Eye (tissue), 1 donor: ENCODE results near the gene RHOT2.

Experiments
- DNase-seq: peaks from one replicate; pipeline ENCODE4 v3.0.0-alpha.2; 2015

Gene RHOT2

DNA sequence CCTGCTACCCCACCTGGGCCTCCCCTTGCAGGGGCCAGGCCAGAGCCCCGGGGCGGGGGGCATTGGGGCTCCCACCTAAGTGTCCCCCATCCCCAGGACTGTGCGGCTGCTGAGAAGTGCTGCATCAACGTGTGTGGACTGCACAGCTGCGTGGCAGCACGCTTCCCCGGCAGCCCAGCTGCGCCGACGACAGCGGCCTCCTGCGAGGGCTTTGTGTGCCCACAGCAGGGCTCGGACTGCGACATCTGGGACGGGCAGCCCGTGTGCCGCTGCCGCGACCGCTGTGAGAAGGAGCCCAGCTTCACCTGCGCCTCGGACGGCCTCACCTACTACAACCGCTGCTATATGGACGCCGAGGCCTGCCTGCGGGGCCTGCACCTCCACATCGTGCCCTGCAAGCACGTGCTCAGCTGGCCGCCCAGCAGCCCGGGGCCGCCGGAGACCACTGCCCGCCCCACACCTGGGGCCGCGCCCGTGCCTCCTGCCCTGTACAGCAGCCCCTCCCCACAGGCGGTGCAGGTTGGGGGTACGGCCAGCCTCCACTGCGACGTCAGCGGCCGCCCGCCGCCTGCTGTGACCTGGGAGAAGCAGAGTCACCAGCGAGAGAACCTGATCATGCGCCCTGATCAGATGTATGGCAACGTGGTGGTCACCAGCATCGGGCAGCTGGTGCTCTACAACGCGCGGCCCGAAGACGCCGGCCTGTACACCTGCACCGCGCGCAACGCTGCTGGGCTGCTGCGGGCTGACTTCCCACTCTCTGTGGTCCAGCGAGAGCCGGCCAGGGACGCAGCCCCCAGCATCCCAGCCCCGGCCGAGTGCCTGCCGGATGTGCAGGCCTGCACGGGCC, 35.2 kb upstream of the RHOT2 start:
- no peak for DNase-seq

DNA sequence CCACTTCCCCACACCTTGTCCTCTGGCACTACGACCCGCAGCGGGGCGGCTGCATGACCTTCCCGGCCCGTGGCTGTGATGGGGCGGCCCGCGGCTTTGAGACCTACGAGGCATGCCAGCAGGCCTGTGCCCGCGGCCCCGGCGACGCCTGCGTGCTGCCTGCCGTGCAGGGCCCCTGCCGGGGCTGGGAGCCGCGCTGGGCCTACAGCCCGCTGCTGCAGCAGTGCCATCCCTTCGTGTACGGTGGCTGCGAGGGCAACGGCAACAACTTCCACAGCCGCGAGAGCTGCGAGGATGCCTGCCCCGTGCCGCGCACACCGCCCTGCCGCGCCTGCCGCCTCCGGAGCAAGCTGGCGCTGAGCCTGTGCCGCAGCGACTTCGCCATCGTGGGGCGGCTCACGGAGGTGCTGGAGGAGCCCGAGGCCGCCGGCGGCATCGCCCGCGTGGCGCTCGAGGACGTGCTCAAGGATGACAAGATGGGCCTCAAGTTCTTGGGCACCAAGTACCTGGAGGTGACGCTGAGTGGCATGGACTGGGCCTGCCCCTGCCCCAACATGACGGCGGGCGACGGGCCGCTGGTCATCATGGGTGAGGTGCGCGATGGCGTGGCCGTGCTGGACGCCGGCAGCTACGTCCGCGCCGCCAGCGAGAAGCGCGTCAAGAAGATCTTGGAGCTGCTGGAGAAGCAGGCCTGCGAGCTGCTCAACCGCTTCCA, 34.4 kb upstream of the RHOT2 start:
- no peak for DNase-seq

DNA sequence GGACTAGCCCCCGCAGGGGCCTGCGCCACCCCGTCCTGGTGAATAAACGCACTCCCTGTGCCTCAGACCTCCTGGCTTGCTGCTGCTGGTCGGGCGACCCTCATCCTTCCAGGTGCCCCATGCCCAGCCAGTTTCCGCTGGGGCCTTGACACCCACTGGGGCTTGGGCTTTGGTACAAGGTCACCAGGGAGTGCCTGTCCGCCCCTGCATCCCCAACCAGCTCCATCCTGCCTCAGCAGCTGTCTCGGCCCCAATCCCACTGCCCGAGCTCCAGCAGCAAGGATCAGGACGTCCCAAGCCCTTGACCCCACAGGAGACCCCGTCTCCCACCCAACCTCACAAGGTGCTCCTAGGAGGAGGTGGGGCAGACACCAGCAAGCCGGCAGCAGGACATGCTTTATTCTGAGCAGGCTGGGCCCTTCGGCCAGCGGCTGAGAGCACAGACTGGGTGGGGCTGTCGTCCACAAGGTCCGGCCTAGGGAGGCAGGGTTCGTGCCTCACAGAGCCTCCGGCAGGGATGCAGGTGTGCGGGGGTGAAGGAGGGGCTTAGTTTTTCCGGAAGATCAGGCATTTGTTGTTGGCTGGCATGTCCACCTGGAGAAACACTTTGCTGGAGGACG, 33.8 kb upstream of the RHOT2 start:
- DNase-seq, result no peak

DNA sequence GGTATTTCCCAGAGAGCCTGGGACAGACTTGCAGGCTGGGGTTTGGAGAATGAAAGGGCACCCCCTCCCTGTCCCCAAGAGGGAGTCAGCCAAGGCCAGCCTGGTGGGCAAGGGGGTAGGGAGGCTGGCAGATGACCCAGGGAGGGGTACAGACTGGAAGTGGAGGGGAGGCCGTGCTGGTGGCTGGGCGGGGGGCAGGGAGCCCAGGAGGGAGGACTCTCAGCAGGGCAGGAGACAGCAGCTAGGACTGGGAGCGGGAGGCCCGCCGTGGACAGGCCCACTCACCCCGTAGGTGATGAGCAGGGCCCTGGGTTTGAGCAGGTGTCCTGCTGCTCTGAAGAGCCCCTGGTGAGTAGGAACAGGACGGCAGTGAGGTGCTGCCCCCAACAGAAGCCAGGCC, 32.9 kb upstream of the RHOT2 start:
- DNase-seq, result no peak

DNA sequence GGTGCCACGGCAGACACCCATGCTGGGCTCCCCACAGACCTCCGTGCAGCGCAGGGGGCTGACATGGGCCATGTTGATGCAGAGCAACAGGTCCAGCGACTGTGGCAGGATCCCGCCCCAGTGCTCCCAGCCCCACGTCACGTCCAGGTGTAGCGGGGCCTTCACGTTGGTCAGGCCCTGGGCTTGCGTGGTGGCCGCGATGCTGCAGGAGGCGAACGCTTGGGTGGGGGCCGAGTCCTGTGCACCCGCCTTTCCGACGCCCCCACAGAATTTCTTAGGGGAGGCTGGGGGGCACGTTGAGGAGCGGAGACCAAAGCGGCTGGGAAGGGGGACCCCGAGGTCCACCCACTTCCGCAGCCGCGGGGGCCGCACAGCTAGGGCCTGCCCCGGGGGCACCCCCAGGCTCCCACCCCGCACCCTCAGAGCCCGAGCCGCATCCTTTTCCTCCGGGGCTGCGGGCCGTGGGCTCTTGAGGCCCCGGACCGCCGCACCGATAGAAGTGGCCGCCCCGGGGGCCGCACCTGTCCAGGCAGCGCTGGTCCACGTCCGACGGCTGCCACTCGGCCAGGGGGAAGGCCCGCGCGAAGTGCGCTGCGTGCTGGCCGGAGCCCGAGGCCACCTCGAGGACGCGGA, 32.2 kb upstream of the RHOT2 start:
- DNase-seq, result no peak

DNA sequence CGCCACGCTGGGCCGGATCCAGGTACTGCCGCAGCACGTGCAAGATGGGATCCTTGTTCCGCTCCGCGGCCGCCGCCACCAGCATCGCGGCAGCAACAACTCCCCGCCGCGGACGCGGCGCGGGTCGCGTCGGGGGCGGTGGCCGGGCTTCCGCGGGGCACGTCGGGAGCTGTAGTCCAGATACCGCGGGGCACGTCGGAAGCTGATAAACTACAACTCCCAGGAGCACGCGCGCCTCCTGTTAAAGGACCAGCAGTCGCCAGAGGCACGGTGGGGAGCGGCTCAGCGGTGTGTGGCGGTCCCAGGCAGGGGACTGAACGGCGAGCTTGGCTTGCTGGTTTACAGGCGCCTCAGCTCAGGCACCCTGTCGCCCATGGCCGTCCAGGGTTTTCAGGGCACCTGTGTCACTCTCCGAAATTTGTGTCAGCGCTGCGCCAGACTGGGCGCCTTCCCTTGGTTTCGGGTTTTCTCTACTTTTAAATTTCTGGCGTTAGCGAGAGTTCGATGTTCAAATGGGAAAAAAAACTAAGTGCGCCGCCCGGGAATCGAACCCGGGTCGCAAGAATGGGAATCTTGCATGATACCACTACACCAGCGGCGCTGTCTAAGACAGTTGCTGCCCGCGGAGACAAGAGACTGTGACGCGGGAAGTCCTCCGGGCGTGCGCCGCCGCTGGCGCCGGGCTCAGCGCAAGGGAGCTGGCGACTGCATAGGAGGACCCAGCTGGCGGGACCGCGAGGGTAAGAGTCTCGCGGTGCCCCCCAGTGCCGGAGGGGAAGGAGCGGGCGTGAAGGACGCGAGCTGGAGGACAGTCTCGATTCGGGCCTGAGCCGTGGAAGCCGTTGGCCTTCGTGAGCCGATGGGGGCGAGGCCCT, 31.5 kb upstream of the RHOT2 start, which contains the start of gene METTL26:
Gene METTL26, minus strand, starts transcription at position 100 of the 875 bp plus-strand sequence. Its CDS starts 15 bp downstream, at position 85.
- DNase-seq, result peak; percentile 98

DNA sequence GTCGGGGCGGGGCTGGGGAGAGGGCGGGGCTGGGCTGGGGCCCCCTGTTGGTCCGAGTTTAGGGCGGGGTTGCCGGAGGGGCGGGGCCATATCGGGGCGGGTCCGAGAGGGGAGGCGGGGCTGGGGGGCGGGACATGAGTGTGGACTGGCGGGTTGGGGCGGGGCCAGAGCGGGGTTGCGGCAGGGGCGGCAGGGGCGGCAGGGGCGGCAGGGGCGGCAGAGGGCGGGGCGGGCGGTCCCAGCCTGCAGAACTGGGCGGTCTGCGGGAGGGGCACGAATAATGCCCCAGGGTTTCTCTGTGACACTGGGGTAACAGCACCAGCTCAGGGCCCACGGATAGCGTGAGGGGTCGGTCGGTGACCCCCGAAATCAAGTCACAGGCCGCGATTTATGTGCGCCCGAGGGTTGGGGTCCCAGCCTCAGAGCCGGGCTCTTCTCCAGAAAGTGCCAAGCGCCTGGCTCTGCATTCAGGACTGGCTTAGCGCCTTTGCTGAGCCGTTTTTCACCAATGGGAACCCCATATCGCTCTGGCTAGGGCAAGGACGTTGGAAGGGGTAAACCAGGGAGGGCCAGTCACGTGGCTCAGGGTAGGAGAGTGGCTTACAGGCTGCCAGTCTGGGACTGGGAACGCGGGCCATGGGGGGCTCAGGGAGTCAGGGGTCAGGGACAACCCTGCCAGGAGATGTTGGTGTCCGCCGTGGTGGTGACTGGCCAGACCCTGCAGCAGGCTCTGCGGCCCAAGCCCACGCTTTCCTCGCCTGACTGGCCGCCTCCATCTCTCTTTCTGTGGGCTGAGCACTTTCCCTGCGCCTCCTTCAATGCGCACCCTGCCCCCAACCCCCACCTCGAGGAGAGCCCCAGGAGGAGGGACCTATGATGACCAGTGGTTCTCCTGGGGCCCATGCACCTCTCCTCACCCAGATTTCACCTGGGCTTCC, 30.6 kb upstream of the RHOT2 start:
- DNase-seq, result peak; percentile 77

DNA sequence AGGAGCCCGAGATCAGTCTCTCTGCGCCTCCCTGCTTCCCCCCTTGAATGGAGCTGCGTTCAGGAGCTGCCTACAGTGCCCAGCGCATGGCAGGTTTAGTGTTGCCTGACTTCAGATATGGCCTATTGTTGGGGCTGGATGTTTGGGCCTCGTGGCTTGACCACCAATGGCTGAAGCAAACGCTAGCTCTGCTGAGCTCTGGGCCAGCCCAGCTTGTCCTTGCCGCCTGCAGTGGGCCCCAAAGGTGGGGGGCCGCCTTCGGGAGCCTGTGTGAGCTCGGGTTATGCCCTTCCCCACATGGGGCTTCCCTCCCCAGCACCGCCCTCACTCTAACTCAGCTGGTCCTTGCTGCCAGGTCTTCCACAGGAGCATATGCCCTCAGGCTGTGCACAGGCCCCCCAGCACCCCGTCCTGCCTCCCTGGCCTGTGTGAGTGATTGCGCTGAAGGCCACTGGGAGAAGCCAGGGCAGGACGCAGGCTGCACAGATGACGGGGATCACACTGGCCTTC, 29.8 kb upstream of the RHOT2 start:
- DNase-seq, result no peak

DNA sequence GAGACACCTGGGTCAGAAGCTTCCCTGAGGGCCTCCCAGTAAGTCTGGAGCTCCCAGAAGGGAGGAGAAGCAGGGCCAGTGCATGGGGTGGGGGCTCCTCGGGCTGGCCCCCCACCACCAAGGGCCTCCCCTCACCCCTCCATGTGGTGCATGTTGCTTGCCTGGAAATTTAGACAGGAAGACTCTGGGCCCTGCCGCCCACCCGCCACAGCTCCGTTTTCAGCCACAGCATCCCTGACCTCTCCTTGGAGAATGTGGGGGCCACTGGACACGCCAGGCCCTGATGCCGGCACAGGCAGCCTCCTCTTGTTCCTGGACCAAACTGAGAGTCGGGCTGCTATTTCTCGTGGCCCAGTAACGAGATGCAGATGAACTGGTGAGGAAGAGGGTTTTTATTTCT, 29.1 kb upstream of the RHOT2 start:
- DNase-seq, result no peak

DNA sequence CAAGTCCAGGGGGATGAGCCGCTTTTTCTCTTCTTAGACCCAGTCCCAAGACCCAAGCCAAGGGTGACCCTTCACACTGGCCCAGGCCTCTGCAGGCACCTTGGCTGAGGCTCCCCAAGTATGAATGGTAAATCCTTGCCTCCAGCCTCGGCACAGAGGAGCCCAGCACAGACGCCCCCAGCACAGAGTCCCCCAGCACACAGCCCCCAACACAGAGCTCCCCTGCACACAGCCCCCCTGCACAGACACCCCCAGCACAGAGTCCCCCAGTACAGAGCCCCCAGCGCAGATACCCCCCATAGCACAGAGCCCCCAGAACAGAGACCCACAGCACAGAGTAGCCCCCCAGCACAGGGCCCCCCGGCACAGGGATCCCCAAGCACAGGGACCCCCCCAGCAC, 27.3 kb upstream of the RHOT2 start:
- no peak for DNase-seq

DNA sequence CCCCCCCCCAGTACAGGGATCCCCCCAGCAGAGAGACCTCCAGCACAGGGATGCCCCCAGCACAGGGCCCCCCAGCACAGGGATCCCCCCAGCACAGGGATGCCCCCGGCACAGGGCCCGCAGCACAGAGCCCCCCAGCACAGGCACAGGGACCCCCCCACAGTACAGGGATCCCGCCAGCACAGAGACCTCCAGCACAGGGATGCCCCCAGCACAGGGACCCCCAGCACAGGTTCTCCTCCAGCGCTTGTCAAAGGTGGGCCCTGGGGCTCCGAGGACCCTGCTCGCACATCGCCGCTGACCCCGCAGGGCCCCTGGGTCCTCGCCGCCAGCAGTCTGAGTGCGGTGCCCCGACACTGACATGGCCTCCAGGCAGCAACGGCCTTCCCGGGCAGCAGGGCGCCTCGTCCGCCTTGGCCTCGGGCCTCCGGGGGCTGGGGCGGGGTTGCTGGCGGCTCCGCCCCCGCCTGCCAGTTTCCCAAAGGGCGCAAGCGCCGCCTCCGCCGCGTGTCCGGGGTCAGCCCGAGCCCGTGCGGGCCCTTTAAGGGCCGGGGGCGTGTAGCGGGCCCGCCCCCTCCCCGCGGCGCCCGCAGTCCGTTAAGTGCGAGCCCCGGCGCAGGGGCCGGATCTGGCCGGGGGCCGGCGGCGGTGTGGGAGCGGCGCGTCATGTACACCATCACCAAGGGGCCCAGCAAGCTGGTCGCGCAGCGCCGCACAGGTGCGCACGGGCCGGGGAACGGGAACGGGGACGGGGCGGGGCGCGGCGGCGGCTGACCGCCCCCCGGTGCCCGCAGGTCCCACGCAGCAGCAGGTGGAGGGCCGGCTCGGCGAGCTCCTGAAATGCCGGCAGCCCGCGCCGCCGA, 26.4 kb upstream of the RHOT2 start, which contains the start of gene MCRIP2:
Gene MCRIP2, plus strand, starts transcription at position 503 of the 863 bp plus-strand sequence. Its CDS starts 164 bp downstream, at position 667.
- DNase-seq, result peak; percentile 83

DNA sequence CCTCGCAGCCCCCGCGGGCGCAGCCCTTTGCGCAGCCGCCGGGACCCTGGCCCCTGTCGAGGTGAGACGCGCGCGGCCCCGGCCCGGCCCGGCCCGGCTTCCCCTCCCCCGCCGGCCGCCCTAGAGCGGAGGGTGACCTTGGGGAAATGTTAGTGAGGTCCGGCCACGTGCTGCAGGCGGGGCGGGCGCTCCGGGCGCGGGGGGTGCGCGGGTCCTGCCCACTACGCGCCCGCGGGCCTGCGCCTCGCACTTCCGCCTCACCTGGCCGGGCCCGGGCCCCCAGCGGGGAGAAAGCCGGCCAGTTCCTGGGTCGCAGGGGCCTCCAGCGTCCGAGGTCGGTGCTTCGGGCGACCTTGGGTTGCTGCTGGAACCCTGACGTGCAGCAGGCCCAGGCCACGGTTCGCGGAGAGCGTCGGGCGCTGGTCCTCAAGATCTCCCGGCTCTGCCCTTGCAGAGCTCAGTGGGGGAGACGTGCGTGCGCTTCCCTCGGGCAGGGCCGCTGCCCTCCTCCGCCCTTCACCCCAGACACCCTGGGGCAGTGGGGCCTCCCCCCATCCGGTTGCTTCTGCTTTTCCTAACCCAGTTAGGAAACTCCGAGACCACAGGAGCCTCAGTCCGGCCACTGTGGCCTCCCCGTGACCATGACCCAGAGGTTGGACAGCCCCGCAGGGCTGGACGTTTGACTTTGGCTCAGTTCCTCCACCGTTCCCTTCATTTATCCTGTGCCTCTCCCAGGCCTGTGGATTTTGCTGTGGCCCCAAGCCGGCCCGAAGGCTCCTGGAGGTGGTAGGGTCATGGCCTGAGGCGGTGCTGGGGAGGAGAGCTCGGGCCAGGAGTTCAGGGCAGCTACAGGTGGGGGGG, 25.5 kb upstream of the RHOT2 start:
- DNase-seq, result peak; percentile 55

DNA sequence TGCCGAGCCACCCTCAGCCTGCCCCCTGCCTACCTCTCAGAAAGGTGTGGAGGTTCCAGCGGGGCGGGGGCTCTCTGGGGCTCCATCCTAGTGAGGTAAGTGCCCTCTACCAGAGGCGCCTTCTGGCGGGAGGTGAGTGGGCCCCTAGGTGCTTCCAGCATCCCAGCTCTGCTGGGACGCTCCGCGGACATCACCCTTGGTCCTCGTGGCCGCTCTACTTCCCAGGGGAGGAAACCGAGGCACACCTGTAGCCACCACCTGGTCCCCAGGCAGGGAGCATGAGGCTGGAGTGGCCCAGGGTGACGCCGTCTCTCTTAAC, 24.9 kb upstream of the RHOT2 start:
- DNase-seq, result no peak

DNA sequence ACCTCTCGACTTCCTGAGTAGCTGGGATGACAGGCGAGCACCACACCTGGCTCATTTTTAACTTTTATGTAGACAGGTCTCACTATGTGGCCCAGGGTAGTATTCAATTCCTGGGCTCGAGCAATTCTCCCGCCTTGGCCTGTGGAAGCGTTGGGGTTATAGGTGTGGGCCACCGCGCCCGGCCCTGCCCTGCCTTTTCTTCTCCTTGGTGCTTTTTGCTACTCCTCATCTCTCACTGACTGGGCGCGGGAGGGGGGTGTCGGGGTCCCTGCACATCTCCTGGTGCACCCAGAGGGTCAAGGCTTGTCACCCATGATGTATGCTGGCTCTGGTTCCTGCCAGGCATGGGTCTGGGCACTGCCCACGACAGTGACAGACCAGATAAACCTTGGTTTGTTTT, 23.4 kb upstream of the RHOT2 start:
- DNase-seq, result no peak

DNA sequence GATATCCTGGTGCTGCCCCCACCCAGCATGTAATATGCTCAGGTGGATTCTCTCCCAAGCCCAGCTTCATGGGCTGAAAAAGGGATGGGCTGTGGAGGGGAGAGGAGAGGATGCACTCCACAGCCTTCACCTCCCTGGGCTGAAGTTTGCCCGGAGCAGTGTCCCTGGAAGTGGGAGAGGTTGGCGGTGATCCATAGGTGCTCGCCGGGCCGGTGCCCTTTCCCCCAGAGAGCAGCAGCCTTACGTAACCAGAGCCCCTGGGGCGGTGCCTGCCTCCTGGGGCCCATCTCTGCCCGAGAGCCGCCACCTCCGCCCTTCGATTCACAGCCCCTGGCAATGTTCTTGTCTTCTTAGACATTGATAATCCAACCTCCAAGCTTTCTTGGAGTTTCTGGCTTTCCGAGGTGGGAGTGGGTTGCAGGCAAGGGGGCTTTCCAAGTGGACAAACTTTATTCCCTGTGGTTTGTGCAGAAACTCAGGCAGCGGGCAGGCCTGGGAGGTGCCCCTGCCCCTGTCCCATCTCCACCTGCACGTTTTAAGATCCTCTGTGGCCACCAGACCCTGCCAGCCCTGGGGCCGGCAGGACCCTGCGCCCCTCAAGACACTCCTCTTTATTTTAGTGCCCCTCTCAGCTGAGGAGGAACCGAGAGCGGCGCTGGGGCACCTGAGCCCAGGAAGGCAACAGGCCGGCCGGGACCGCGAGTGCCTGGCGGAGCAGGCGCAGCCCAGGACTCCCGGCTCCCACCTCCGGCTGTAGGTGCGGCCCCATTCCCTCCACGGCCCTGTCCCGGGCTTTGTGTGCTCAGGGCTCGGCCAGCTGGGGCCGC, 21.9 kb upstream of the RHOT2 start:
- no peak for DNase-seq

DNA sequence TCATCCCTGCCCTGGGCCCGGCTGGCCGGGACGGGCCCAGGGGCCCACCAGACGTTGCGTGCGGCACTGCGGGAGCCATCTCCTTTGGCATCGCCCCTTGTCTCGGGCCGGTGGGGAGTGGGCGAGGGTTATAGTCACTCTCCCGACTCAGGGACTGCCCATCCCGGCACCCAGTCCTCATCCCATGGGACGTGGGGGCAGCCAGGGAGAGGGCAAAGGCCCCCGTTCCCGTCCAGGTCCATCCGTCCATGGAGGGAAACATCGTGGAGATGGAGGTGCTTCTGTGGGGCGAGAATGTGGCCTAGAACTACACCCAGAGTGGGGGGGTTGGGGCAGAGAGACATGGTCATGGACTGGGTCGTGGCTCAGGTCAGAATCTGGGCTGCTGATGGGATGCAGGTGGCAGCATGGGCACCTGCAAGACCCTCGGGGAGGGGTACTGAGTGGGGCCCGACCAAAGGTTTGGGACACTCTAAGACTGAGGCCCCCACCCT, 21.2 kb upstream of the RHOT2 start:
- no peak for DNase-seq

DNA sequence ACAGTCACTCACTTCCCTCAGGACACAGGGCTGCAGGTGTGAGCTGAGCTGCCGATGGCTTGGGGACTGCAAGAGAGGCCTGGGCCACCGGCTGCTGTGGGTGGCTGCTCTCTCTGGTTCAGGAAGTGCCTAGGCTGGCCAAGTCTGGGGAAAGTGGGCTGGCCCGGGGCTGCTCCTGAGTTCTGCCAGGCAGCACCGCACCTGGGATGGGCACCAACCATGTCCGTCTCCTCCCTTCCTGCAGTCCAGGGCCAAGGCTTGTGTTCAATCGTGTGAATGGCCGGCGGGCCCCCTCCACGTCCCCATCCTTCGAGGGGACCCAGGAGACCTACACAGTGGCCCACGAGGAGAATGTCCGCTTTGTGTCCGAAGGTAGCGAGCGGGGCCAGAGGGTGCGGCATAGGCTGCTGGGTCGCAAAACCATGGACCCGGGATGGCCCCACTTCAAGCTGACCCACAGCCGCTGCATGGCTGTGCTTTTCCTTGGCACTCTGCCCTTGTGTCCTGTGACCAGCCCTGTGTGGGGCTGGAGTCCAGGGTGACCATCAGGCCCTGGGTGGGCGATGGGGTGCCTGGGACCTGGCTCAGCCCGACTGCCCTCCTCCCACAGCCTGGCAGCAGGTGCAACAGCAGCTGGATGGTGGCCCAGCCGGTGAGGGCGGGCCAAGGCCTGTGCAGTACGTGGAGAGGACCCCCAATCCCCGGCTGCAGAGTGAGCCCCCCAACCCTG, 20.6 kb upstream of the RHOT2 start:
- DNase-seq, result no peak
